Spleen (tissue), 11 donors: ENCODE results near the gene FAAP20. TPM values are rescaled to one million over a fixed set of nuclear protein-coding genes. Genes with fewer than 3 reads are reported as not detected.

Source experiments
- DNase-seq: peaks from one replicate; pipeline ENCODE4 v3.0.0-alpha.2; 2020
- H3K27ac ChIP-seq, 8 donors: fragments of 200-600 bp; sonication (generic) in 7 of 8; 1 replicate in 4 of 8; 2 replicates in 4 of 8; pipeline versions ENCODE4 v1.5.0 to v1.8.0; 2016 to 2021; ENCODE audit warnings: inconsistent platforms in 4 of 8, mild to moderate bottlenecking in 4 of 8, moderate library complexity in 1 of 8
- H3K27me3 ChIP-seq, 7 donors: fragments of 200-600 bp; sonication (generic) in 6 of 7; replicated peaks in 1 of 7; 1 replicate in 4 of 7; 2 replicates in 3 of 7; pipeline versions ENCODE4 v1.5.0 to v1.8.0; 2016 to 2021; ENCODE audit warnings: inconsistent platforms in 3 of 7, mild to moderate bottlenecking in 1 of 7
- H3K36me3 ChIP-seq, 6 donors: fragments of 200-600 bp; sonication (generic) in 5 of 6; 1 replicate in 4 of 6; 2 replicates in 2 of 6; pipeline versions ENCODE4 v1.5.0 to v1.8.0; 2016 to 2021; ENCODE audit warnings: inconsistent platforms in 2 of 6
- H3K4me1 ChIP-seq, 6 donors: fragments of 200-600 bp; sonication (generic) in 5 of 6; 1 replicate in 3 of 6; 2 replicates in 3 of 6; pipeline versions ENCODE4 v1.5.0 to v1.8.0; 2016 to 2021; ENCODE audit warnings: inconsistent platforms in 3 of 6
- H3K4me3 ChIP-seq, 8 donors: fragments of 200-600 bp; sonication (generic) in 7 of 8; 1 replicate in 4 of 8; 2 replicates in 4 of 8; pipeline versions ENCODE4 v1.5.0 to v1.8.0; 2016 to 2021; ENCODE audit warnings: inconsistent platforms in 4 of 8, mild to moderate bottlenecking in 4 of 8, moderate library complexity in 2 of 8
- H3K9me3 ChIP-seq, 8 donors: fragments of 200-600 bp; sonication (generic) in 7 of 8; 1 replicate in 4 of 8; 2 replicates in 4 of 8; pipeline versions ENCODE4 v1.5.0 to v1.8.0; 2016 to 2021; ENCODE audit warnings: inconsistent platforms in 4 of 8
- CTCF ChIP-seq, 11 experiments: fragments of 200-600 bp in 7 of 11; fragments of 450-650 bp in 4 of 11; sonication (generic) in 4 of 11; IDR thresholded peaks in 8 of 11; conservative IDR thresholded peaks in 3 of 11; 1 replicate in 7 of 11; 2 replicates in 4 of 11; pipeline versions ENCODE4 v1.4.0 to v1.8.0; 2016 to 2021; ENCODE audit warnings: antibody characterized with exemption in 11 of 11, inconsistent platforms in 4 of 11, mild to moderate bottlenecking in 1 of 11
- POLR2A ChIP-seq, 3 donors: fragments of 450-650 bp; IDR thresholded peaks; one replicate each; pipeline ENCODE4 v1.5.1; 2017; ENCODE audit warnings: antibody characterized with exemption in 3 of 3, mild to moderate bottlenecking in 1 of 3
- POLR2AphosphoS5 ChIP-seq, 3 donors: sonication (generic); formaldehyde crosslinking; IDR thresholded peaks; one replicate each; pipeline ENCODE4 v1.5.1; 2017; ENCODE audit warnings: antibody characterized with exemption in 3 of 3
- WGBS, 5 donors: extraction: QIAGEN DNeasy Blood & Tissue Kit in 3 of 5; methylation state at CpG; one replicate each; pipeline versions ENCODE4 v1.1.5 to v1.1.7; 2013 to 2018; 5-methylcytosine and 5-hydroxymethylcytosine counted together
- intact Hi-C: fragments of 100-400 bp; cut with DNase I; formaldehyde crosslinking; loops from one replicate; pipeline ENCODE4 v1.15.0; 2023; ENCODE audit warnings: low total_unique reads
- polyA plus RNA-seq, 3 donors: library from polyadenylated mRNA; stranded (reverse); fragments of 200-250 nt; gene quantifications; one replicate each; pipeline ENCODE4 v1.2.1, GENCODE V29; 2013
- total RNA-seq, 7 donors: library from RNA; depleted of rRNA in 3 of 7; stranded (reverse); fragments of >200 nt in 3 of 7; fragmentation: NEBNext Ultra II Directional in 4 of 7; extraction: Animal tissue kit (Norgen Biotek cat#: 25700) in 4 of 7; gene quantifications; one replicate each; pipeline versions ENCODE4 v1.1.0 to v1.2.1, GENCODE V29; 2016 to 2021
- donor health status: healthy with polysubstance abuse.
- donor health status: DM: no; HTN: no; CAD: no; lungs with moderate emphysema.
- donor health status: DM: no; HTN: no; CAD: no.
- donor health status: Bipolar disorder and iron deficiency.
- donor health status: healthy.
- donor health status: DM: no; HTN: no; CAD: no.
- donor health status: DM: yes; HTN: yes; CAD: no.

The FAAP20 gene
- total and polyA plus RNA-seq, 10 donors = 20.6 to 113 (median 52.0) TPM

- H3K27ac ChIP-seq = peak overlapping the region in 4 of 8 donors; percentile 9 to 61 (median 36)
- peaks cover 0 to 66% (median 19%) of the 10 kb centered on the region in 6 donors for H3K36me3 ChIP-seq
- no peak for DNase-seq
- peak overlapping the region in 2 of 8 donors; percentile 10 to 43 for H3K4me3 ChIP-seq
- no peaks in the 10 kb centered on the region for H3K9me3 ChIP-seq
- H3K4me1 ChIP-seq = peaks cover 3 to 19% (median 13%) of the 10 kb centered on the region in 6 donors
- TF ChIP-seq POLR2A (IDR thresholded peaks at IDR 0.05) = no peak
- TF ChIP-seq CTCF (IDR thresholded peaks at IDR 0.05 in 8 of 11, conservative IDR thresholded peaks at IDR 0.05 in 3 of 11) = no peak
- no peak for TF ChIP-seq POLR2AphosphoS5 (IDR thresholded peaks at IDR 0.05)
- no peaks in the 10 kb centered on the region for H3K27me3 ChIP-seq
- 77 to 89% (median 85%) methylated on average over 34 to 37 of the region's 37 CpGs for WGBS, 5 donors
- intact Hi-C loops = no loop called here
Measured at GRCh38 chr1:2173546-2174347, 20.8 kb downstream of the FAAP20 start.

GRCh38 chr1:2172551-2173146, 21.9 kb downstream of the FAAP20 start:
- Histone ChIP-seq H3K36me3 (peaks cover 0 to 64% (median 12%) of the 10 kb centered on the region in 6 donors), H3K9me3 (no peaks in the 10 kb centered on the region), H3K27me3 (no peaks in the 10 kb centered on the region), H3K4me1 (peaks cover 3 to 19% (median 13%) of the 10 kb centered on the region in 6 donors), H3K4me3 (no peak overlapping the region), H3K27ac (no peak overlapping the region)
- TF ChIP-seq POLR2AphosphoS5 (IDR thresholded peaks at IDR 0.05) = no peak
- TF ChIP-seq CTCF (IDR thresholded peaks at IDR 0.05 in 8 of 11, conservative IDR thresholded peaks at IDR 0.05 in 3 of 11) = no peak
- no peak for TF ChIP-seq POLR2A (IDR thresholded peaks at IDR 0.05)
- WGBS, 5 donors = 84 to 96% (median 94%) methylated on average over 31 to 33 of the region's 33 CpGs
- no peak for DNase-seq
- intact Hi-C loops = no loop called here

GRCh38 chr1:2172012-2172411, 22.6 kb downstream of the FAAP20 start:
- Histone ChIP-seq H3K9me3 (no peaks in the 10 kb centered on the region), H3K4me3 (no peak overlapping the region), H3K27ac (no peak overlapping the region), H3K36me3 (peaks cover 0 to 58% (median 11%) of the 10 kb centered on the region in 6 donors), H3K4me1 (peaks cover 3 to 19% (median 13%) of the 10 kb centered on the region in 6 donors), H3K27me3 (no peaks in the 10 kb centered on the region)
- DNase-seq = no peak
- WGBS, 5 donors = 95 to 96% (median 96%) methylated on average over 26 of the region's 26 CpGs
- TF ChIP-seq CTCF (IDR thresholded peaks at IDR 0.05 in 8 of 11, conservative IDR thresholded peaks at IDR 0.05 in 3 of 11) (no peak), POLR2AphosphoS5 (IDR thresholded peaks at IDR 0.05) (peak in 1 of 3 donors; percentile 33)
- intact Hi-C loops = no loop called here

GRCh38 chr1:2170211-2170610, 24.4 kb downstream of the FAAP20 start:
- Histone ChIP-seq H3K4me1 (peaks cover 3 to 19% (median 13%) of the 10 kb centered on the region in 6 donors), H3K4me3 (no peak overlapping the region), H3K9me3 (no peaks in the 10 kb centered on the region), H3K27ac (no peak overlapping the region), H3K27me3 (no peaks in the 10 kb centered on the region), H3K36me3 (peaks cover 0 to 53% (median 11%) of the 10 kb centered on the region in 6 donors)
- 67 to 84% (median 71%) methylated on average over 11 of the region's 11 CpGs for WGBS, 5 donors
- intact Hi-C loops = no loop called here
- TF ChIP-seq POLR2A (IDR thresholded peaks at IDR 0.05) (no peak), POLR2AphosphoS5 (IDR thresholded peaks at IDR 0.05) (no peak), CTCF (IDR thresholded peaks at IDR 0.05 in 8 of 11, conservative IDR thresholded peaks at IDR 0.05 in 3 of 11) (no peak)
- no peak for DNase-seq
